Liver (tissue), 9 donors: Measurements from ENCODE around the gene ERMARD. TPM values are rescaled to one million over a fixed set of nuclear protein-coding genes. Genes with fewer than 3 reads are reported as not detected.

Experiments
- DNase-seq: peaks from one replicate; pipeline ENCODE4 v3.0.0-alpha.2; 2017; ENCODE audit warnings: low spot score
- H3K27ac ChIP-seq, 2 donors: one replicate each; pipeline ENCODE4 v1.7.0; 2013; ENCODE audit warnings: inconsistent platforms in 2 of 2, low read length in 2 of 2, control low read depth in 1 of 2, low read depth in 1 of 2, mild to moderate bottlenecking in 1 of 2
- H3K27me3 ChIP-seq, 4 donors: one replicate each; pipeline versions ENCODE4 v1.6.1 to v1.7.0; 2013; ENCODE audit warnings: low read length in 3 of 4, inconsistent platforms in 1 of 4, mild to moderate bottlenecking in 1 of 4, moderate library complexity in 1 of 4; ENCODE audit not compliant: control insufficient read depth in 4 of 4, insufficient read depth in 4 of 4
- H3K36me3 ChIP-seq, 4 donors: one replicate each; pipeline versions ENCODE4 v1.6.1 to v1.7.0; 2013; ENCODE audit warnings: low read length in 3 of 4, mild to moderate bottlenecking in 3 of 4, low read depth in 1 of 4, moderate library complexity in 1 of 4; ENCODE audit not compliant: control insufficient read depth in 4 of 4, insufficient read depth in 3 of 4
- H3K4me1 ChIP-seq, 4 donors: one replicate each; pipeline versions ENCODE4 v1.6.1 to v1.7.0; 2013; ENCODE audit warnings: low read length in 3 of 4, mild to moderate bottlenecking in 3 of 4, moderate library complexity in 1 of 4; ENCODE audit not compliant: control insufficient read depth in 4 of 4, insufficient read depth in 4 of 4
- H3K4me3 ChIP-seq, 3 donors: one replicate each; pipeline versions ENCODE4 v1.6.1 to v1.7.0; 2013; ENCODE audit warnings: low read length in 3 of 3, control low read depth in 1 of 3, low read depth in 1 of 3, mild to moderate bottlenecking in 1 of 3
- H3K9ac ChIP-seq, 2 donors: one replicate each; pipeline ENCODE4 v1.7.0; 2013; ENCODE audit warnings: low read length in 2 of 2, mild to moderate bottlenecking in 2 of 2, moderate library complexity in 2 of 2, control low read depth in 1 of 2, low read depth in 1 of 2
- H3K9me3 ChIP-seq, 4 donors: one replicate each; pipeline versions ENCODE4 v1.6.1 to v1.7.0; 2013; ENCODE audit warnings: low read length in 3 of 4; ENCODE audit not compliant: control insufficient read depth in 4 of 4
- EGR1 ChIP-seq, 2 donors: IDR thresholded peaks; 2 replicates each; pipeline ENCODE4 v1.6.1; 2016 to 2018; ENCODE audit warnings: antibody characterized with exemption in 2 of 2, low read depth in 2 of 2
- FOXA1 ChIP-seq: IDR thresholded peaks from 2 replicates; pipeline ENCODE4 v1.6.1; 2016; ENCODE audit warnings: antibody characterized with exemption
- FOXA2 ChIP-seq: IDR thresholded peaks from 2 replicates; pipeline ENCODE4 v1.6.1; 2016; ENCODE audit warnings: antibody characterized with exemption
- GABPA ChIP-seq, 2 donors: IDR thresholded peaks in 1 of 2; conservative IDR thresholded peaks in 1 of 2; 2 replicates each; pipeline ENCODE4 v1.6.1; 2016; ENCODE audit warnings: antibody characterized with exemption in 2 of 2, mild to moderate bottlenecking in 1 of 2, moderate library complexity in 1 of 2
- HNF4A ChIP-seq, 2 donors: conservative IDR thresholded peaks; 2 replicates each; pipeline ENCODE4 v1.6.1; 2016; ENCODE audit warnings: antibody characterized with exemption in 2 of 2, mild to moderate bottlenecking in 2 of 2
- HNF4G ChIP-seq: IDR thresholded peaks from 2 replicates; pipeline ENCODE4 v1.6.1; 2016; ENCODE audit warnings: antibody characterized with exemption
- JUND ChIP-seq, 2 donors: IDR thresholded peaks; 2 replicates each; pipeline ENCODE4 v1.6.1; 2016; ENCODE audit warnings: antibody characterized with exemption in 2 of 2
- NR2F2 ChIP-seq: IDR thresholded peaks from 2 replicates; pipeline ENCODE4 v1.6.1; 2016; ENCODE audit warnings: antibody characterized with exemption
- RAD21 ChIP-seq, 2 donors: IDR thresholded peaks; 2 replicates each; pipeline ENCODE4 v1.6.1; 2016; ENCODE audit warnings: antibody characterized with exemption in 2 of 2, mild to moderate bottlenecking in 2 of 2
- RXRA ChIP-seq, 2 donors: IDR thresholded peaks; 2 replicates each; pipeline ENCODE4 v1.6.1; 2017 to 2018; ENCODE audit warnings: antibody characterized with exemption in 2 of 2, mild to moderate bottlenecking in 1 of 2
- SP1 ChIP-seq: IDR thresholded peaks from 2 replicates; pipeline ENCODE4 v1.6.1; 2018; ENCODE audit warnings: antibody characterized with exemption, mild to moderate bottlenecking
- TAF1 ChIP-seq: conservative IDR thresholded peaks from 2 replicates; pipeline ENCODE4 v1.6.1; 2016; ENCODE audit warnings: antibody characterized with exemption, mild to moderate bottlenecking
- YY1 ChIP-seq: IDR thresholded peaks from 2 replicates; pipeline ENCODE4 v1.6.1; 2016; ENCODE audit warnings: antibody characterized with exemption, mild to moderate bottlenecking
- ZBTB33 ChIP-seq: IDR thresholded peaks from 2 replicates; pipeline ENCODE4 v1.6.1; 2016; ENCODE audit warnings: antibody characterized with exemption
- WGBS: extraction: QIAGEN DNeasy Blood & Tissue Kit; methylation state at CpG from one replicate; pipeline ENCODE4 v1.1.7; 2013; 5-methylcytosine and 5-hydroxymethylcytosine counted together
- polyA plus RNA-seq, 2 donors: library from polyadenylated mRNA; stranded (reverse) in 1 of 2; unstranded in 1 of 2; fragments of 200-250 nt in 1 of 2; fragments of >200 nt in 1 of 2; fragmentation: Nextera tagmentation in 1 of 2; extraction: Ambion mirVana in 1 of 2; gene quantifications; one replicate each; pipeline versions ENCODE4 v1.2.1 to v1.2.3, GENCODE V29; 2013 to 2015
- total RNA-seq, 2 donors: library from RNA; depleted of rRNA; stranded (reverse); fragments of >200 nt; gene quantifications; one replicate each; pipeline ENCODE4 v1.2.3, GENCODE V29; 2014
- TF ChIP-seq, protein P1 (sequence below): IDR thresholded peaks from 2 replicates; pipeline ENCODE4 v1.6.1; 2016; ENCODE audit warnings: antibody characterized with exemption, mild to moderate bottlenecking
- TF ChIP-seq, protein P2 (sequence below): IDR thresholded peaks from 2 replicates; pipeline ENCODE4 v1.6.1; 2016; ENCODE audit warnings: antibody characterized with exemption
- TF ChIP-seq, protein P3 (sequence below): fragments of 150-350 bp; IDR thresholded peaks from 2 replicates; pipeline ENCODE4 v1.5.1; 2017; ENCODE audit warnings: improper control_type of control experiment, low read depth, low read length; ENCODE audit not compliant: missing input control
- TF ChIP-seq, protein P4 (sequence below): IDR thresholded peaks from 2 replicates; pipeline ENCODE4 v1.6.1; 2016; ENCODE audit warnings: antibody characterized with exemption
- donor health status: healthy.
- donor health status: healthy.
- donor health status: healthy.
- donor health status: healthy.
- donor health status: healthy.

Gene ERMARD
- total and polyA plus RNA-seq, 4 donors, result 10.1 to 20.7 (median 14.0) TPM

DNA sequence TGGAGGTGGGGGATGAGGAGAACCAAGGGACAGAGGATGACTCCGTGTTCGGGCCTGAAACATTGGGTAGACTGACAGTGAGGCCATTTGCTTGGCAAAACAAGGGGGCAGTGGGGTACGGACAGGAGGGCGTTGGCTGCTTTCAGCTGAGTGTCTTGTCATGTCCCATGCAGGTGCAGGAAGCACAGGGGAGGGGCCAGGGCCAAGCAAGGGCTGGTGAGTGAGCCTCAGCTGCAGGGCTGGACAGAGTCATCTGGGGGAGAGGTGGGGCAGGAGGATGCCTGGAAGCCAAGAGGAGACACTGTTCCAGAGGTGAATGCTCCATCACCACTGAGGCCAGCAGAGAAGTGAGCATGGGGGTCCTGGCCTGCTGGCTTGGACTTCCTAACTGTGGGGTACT, 78.4 kb downstream of the ERMARD start:
- no peak overlapping the region for H3K4me3 ChIP-seq
- peaks cover 0 to 16% (median 12%) of the 10 kb centered on the region in 4 donors for H3K4me1 ChIP-seq
- no peaks in the 10 kb centered on the region for H3K27me3 ChIP-seq
- no peaks in the 10 kb centered on the region for H3K9me3 ChIP-seq
- no peaks in the 10 kb centered on the region for H3K36me3 ChIP-seq
- WGBS, result 89% methylated on average over 4 of the region's 4 CpGs
- H3K9ac ChIP-seq, result no peak overlapping the region
- no peak for TF ChIP-seq GABPA (IDR thresholded peaks at IDR 0.05 in 1 of 2, conservative IDR thresholded peaks at IDR 0.05 in 1 of 2)
- no peak for TF ChIP-seq NR2F2
- no peak for TF ChIP-seq JUND (IDR thresholded peaks at IDR 0.05)
- no peak for TF ChIP-seq TAF1
- TF ChIP-seq ZBTB33, result no peak
- no peak for TF ChIP-seq RAD21 (IDR thresholded peaks at IDR 0.05)
- no peak for TF ChIP-seq YY1
- no peak for TF ChIP-seq SP1
- TF ChIP-seq EGR1 (IDR thresholded peaks at IDR 0.05; ENCODE audit: low read depth in 2 of 2), result no peak
- TF ChIP-seq HNF4G, result no peak
- no peak for TF ChIP-seq FOXA1
- TF ChIP-seq, protein P1, sequence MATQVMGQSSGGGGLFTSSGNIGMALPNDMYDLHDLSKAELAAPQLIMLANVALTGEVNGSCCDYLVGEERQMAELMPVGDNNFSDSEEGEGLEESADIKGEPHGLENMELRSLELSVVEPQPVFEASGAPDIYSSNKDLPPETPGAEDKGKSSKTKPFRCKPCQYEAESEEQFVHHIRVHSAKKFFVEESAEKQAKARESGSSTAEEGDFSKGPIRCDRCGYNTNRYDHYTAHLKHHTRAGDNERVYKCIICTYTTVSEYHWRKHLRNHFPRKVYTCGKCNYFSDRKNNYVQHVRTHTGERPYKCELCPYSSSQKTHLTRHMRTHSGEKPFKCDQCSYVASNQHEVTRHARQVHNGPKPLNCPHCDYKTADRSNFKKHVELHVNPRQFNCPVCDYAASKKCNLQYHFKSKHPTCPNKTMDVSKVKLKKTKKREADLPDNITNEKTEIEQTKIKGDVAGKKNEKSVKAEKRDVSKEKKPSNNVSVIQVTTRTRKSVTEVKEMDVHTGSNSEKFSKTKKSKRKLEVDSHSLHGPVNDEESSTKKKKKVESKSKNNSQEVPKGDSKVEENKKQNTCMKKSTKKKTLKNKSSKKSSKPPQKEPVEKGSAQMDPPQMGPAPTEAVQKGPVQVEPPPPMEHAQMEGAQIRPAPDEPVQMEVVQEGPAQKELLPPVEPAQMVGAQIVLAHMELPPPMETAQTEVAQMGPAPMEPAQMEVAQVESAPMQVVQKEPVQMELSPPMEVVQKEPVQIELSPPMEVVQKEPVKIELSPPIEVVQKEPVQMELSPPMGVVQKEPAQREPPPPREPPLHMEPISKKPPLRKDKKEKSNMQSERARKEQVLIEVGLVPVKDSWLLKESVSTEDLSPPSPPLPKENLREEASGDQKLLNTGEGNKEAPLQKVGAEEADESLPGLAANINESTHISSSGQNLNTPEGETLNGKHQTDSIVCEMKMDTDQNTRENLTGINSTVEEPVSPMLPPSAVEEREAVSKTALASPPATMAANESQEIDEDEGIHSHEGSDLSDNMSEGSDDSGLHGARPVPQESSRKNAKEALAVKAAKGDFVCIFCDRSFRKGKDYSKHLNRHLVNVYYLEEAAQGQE, result no peak
- peak; percentile 17 for DNase-seq
- no peak overlapping the region for H3K27ac ChIP-seq

DNA sequence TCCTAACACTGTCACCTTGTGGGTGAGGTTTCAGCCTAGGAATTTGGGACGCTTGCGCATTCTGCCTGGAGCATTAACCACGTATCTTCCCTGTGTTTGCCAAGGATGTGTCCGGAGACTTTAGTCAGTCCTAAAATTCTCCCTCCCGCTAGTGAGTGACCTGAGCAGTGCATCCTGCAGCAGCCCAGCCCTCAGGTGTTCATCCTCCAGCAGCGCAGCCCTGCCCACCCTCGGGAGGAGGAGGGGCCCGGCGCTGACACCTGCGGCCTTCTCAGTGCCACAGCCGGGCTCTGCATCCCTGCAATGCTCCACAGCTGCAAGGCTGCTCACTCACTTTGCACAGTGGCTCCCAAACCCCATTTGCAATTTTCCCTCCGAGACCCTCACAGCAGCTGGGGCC, 79.5 kb downstream of the ERMARD start:
- H3K27me3 ChIP-seq, result no peaks in the 10 kb centered on the region
- 87% methylated on average over 12 of the region's 12 CpGs for WGBS
- H3K9me3 ChIP-seq, result no peaks in the 10 kb centered on the region
- no peak for DNase-seq
- H3K9ac ChIP-seq, result no peak overlapping the region
- no peak overlapping the region for H3K4me3 ChIP-seq
- H3K27ac ChIP-seq, result no peak overlapping the region
- H3K36me3 ChIP-seq, result no peaks in the 10 kb centered on the region
- TF ChIP-seq HNF4G (no peak), SP1 (no peak), HNF4A (conservative IDR thresholded peaks at IDR 0.05) (no peak), FOXA1 (no peak), YY1 (no peak), EGR1 (IDR thresholded peaks at IDR 0.05; ENCODE audit: low read depth in 2 of 2) (no peak), RXRA (IDR thresholded peaks at IDR 0.05) (no peak), FOXA2 (no peak)
- TF ChIP-seq, protein P2, sequence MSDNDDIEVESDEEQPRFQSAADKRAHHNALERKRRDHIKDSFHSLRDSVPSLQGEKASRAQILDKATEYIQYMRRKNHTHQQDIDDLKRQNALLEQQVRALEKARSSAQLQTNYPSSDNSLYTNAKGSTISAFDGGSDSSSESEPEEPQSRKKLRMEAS, result no peak
- TF ChIP-seq, protein P3, sequence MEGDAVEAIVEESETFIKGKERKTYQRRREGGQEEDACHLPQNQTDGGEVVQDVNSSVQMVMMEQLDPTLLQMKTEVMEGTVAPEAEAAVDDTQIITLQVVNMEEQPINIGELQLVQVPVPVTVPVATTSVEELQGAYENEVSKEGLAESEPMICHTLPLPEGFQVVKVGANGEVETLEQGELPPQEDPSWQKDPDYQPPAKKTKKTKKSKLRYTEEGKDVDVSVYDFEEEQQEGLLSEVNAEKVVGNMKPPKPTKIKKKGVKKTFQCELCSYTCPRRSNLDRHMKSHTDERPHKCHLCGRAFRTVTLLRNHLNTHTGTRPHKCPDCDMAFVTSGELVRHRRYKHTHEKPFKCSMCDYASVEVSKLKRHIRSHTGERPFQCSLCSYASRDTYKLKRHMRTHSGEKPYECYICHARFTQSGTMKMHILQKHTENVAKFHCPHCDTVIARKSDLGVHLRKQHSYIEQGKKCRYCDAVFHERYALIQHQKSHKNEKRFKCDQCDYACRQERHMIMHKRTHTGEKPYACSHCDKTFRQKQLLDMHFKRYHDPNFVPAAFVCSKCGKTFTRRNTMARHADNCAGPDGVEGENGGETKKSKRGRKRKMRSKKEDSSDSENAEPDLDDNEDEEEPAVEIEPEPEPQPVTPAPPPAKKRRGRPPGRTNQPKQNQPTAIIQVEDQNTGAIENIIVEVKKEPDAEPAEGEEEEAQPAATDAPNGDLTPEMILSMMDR, result no peak
- TF ChIP-seq, protein P4, sequence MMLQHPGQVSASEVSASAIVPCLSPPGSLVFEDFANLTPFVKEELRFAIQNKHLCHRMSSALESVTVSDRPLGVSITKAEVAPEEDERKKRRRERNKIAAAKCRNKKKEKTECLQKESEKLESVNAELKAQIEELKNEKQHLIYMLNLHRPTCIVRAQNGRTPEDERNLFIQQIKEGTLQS, result no peak
- peaks cover 0 to 16% (median 12%) of the 10 kb centered on the region in 4 donors for H3K4me1 ChIP-seq
